Gastrocnemius medialis (tissue), 4 donors: ENCODE results near the gene PIR.

Source experiments
- CTCF ChIP-seq, 5 experiments: fragments of 450-650 bp in 3 of 5; fragments of 200-600 bp in 2 of 5; sonication (generic) in 2 of 5; IDR thresholded peaks in 4 of 5; conservative IDR thresholded peaks in 1 of 5; 1 replicate in 4 of 5; 2 replicates in 1 of 5; pipeline ENCODE4 v1.5.1; 2016 to 2019; ENCODE audit warnings: antibody characterized with exemption in 5 of 5, mild to moderate bottlenecking in 3 of 5, moderate library complexity in 3 of 5
- POLR2A ChIP-seq, 2 donors: fragments of 450-650 bp; IDR thresholded peaks; one replicate each; pipeline ENCODE4 v1.6.1; 2017; ENCODE audit warnings: antibody characterized with exemption in 2 of 2, mild to moderate bottlenecking in 2 of 2, moderate library complexity in 2 of 2

- TF ChIP-seq CTCF (IDR thresholded peaks at IDR 0.05 in 4 of 5, conservative IDR thresholded peaks at IDR 0.05 in 1 of 5) (no peak), POLR2A (IDR thresholded peaks at IDR 0.05) (no peak)
Measured at GRCh38 chrX:15514279-15514678, 21.1 kb upstream of the PIR start.
